Esophagus squamous epithelium (tissue), 5 donors: ENCODE results near the gene AQP6. TPM values are rescaled to one million over a fixed set of nuclear protein-coding genes. Genes with fewer than 3 reads are reported as not detected.

Experiments used
- DNase-seq: peaks from one replicate; lab custom pipeline; 2025; lab: John Stamatoyannopoulos, UW
- H3K27ac ChIP-seq, 4 donors: fragments of 200-600 bp; sonication (generic); one replicate each; pipeline ENCODE4 v1.5.1; 2016 to 2019; ENCODE audit warnings: mild to moderate bottlenecking in 1 of 4
- H3K27me3 ChIP-seq, 4 donors: fragments of 200-600 bp; sonication (generic); 1 replicate in 3 of 4; 2 replicates in 1 of 4; pipeline versions ENCODE4 v1.5.1 to v1.6.0; 2017 to 2021; ENCODE audit warnings: antibody characterized with exemption in 1 of 4
- H3K36me3 ChIP-seq, 3 donors: fragments of 200-600 bp; sonication (generic); one replicate each; pipeline ENCODE4 v1.5.1; 2016 to 2019
- H3K4me1 ChIP-seq, 3 donors: fragments of 200-600 bp; sonication (generic); one replicate each; pipeline ENCODE4 v1.5.1; 2017 to 2019
- H3K4me3 ChIP-seq, 4 donors: fragments of 200-600 bp; sonication (generic); 1 replicate in 3 of 4; 2 replicates in 1 of 4; pipeline ENCODE4 v1.5.1; 2016 to 2019; ENCODE audit warnings: mild to moderate bottlenecking in 2 of 4, moderate library complexity in 1 of 4
- H3K9me3 ChIP-seq, 3 donors: fragments of 200-600 bp; sonication (generic); one replicate each; pipeline ENCODE4 v1.5.1; 2016 to 2019
- POLR2A ChIP-seq, 4 donors: fragments of 450-650 bp; IDR thresholded peaks; one replicate each; pipeline ENCODE4 v1.6.1; 2017; ENCODE audit warnings: antibody characterized with exemption in 4 of 4, mild to moderate bottlenecking in 4 of 4, moderate library complexity in 3 of 4
- WGBS, 2 donors: methylation state at CpG; one replicate each; pipeline ENCODE4 v1.1.5; 2018; 5-methylcytosine and 5-hydroxymethylcytosine counted together
- intact Hi-C: fragments of 100-400 bp; cut with DNase I; formaldehyde crosslinking; loops from one replicate; pipeline ENCODE4 v1.15.0; 2022
- total RNA-seq, 4 donors: library from RNA; depleted of rRNA; stranded (reverse); fragments of >200 nt; gene quantifications; one replicate each; pipeline ENCODE4 v1.1.0, GENCODE V29; 2016
- TF ChIP-seq, protein P1 (sequence below), 6 experiments: fragments of 450-650 bp in 4 of 6; fragments of 200-600 bp in 2 of 6; sonication (generic) in 2 of 6; IDR thresholded peaks; one replicate each; pipeline ENCODE4 v1.5.1; 2016 to 2019; ENCODE audit warnings: antibody characterized with exemption in 6 of 6, mild to moderate bottlenecking in 4 of 6, moderate library complexity in 4 of 6
- donor health status: DM: yes; HTN: yes; CAD: no.

AQP6 gene
- total RNA-seq, 4 donors from 2014 or later: not detected

DNA sequence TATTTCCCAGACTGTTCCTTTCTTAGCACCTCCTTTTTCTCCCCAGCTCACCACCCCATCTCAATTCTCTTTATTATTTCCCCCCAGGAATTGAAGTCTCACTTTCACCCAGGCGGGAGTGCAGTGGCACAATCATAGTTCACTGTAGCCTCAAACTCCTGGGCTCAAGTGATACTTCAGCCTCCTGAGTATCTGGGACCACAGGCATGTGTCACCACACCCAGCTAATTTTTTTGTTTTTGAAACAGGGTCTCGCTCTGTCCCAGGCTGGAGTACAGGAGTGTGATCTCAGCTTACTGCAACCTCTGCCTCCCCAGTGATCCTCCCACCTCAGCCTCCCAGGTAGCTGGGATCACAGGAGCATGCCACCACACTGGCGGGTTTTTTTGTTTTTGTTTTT lies 41.6 kb downstream of the AQP6 start:
- TF ChIP-seq, protein P1, sequence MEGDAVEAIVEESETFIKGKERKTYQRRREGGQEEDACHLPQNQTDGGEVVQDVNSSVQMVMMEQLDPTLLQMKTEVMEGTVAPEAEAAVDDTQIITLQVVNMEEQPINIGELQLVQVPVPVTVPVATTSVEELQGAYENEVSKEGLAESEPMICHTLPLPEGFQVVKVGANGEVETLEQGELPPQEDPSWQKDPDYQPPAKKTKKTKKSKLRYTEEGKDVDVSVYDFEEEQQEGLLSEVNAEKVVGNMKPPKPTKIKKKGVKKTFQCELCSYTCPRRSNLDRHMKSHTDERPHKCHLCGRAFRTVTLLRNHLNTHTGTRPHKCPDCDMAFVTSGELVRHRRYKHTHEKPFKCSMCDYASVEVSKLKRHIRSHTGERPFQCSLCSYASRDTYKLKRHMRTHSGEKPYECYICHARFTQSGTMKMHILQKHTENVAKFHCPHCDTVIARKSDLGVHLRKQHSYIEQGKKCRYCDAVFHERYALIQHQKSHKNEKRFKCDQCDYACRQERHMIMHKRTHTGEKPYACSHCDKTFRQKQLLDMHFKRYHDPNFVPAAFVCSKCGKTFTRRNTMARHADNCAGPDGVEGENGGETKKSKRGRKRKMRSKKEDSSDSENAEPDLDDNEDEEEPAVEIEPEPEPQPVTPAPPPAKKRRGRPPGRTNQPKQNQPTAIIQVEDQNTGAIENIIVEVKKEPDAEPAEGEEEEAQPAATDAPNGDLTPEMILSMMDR (IDR thresholded peaks at IDR 0.05): no peak
- TF ChIP-seq POLR2A (IDR thresholded peaks at IDR 0.05): no peak
- WGBS, 2 donors: 88 to 93% methylated on average over 3 of the region's 3 CpGs
- intact Hi-C loops: no loop called here
- Histone ChIP-seq H3K4me3 (no peak overlapping the region), H3K9me3 (no peaks in the 10 kb centered on the region), H3K36me3 (peaks cover 0 to 40% (median 0%) of the 10 kb centered on the region in 3 donors), H3K27ac (no peak overlapping the region), H3K4me1 (peaks cover 0 to 29% (median 0%) of the 10 kb centered on the region in 3 donors), H3K27me3 (no peaks in the 10 kb centered on the region)
- no peak for DNase-seq

DNA sequence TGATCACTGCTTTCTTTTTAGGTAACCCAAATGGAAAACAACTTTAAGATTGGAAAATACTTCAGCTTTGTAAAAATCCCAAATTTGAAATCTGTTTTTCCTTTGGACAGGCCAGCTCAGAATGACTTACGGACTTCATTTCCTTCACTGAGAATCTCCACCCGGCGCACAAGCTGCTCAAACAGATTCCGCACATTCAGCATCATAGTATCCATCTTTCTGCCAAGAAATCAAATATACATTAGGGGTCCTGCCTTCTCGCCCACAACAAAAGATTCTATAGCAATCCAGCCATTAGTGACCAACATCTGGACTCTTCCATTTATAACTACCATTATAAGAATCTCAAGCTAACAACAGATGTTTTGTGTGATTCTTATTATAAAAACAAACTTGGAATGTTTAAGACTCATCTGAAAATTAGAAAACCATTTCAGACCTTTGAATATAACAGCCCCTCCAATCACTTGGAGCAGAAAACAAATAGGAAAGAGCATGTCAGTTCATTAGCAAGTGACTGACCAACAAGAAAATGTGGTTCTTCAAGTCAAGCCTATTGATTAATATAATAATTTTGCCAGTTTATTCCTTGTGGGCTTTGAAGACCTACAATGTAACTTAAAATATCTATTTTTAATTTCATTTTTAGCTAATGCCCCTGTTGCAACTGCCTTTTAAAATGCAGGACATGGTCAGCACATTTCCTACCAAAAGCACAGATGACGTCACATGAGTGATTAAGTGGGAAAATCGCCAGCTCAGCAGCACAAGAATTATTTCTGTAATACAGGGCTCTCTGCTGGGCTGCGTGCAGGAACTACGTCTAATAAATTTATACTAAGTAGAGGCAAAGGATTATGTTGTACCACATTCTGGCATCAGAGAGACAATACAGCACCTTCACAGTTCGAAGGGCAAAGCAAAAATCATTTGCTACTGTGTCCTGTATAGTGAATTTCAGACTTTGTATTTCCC lies 44.0 kb downstream of the AQP6 start:
- Histone ChIP-seq H3K27me3 (no peaks in the 10 kb centered on the region), H3K4me3 (no peak overlapping the region), H3K4me1 (peaks cover 0 to 29% (median 0%) of the 10 kb centered on the region in 3 donors), H3K27ac (peak overlapping the region; percentile 18 to 81 (median 68)), H3K9me3 (no peaks in the 10 kb centered on the region), H3K36me3 (peaks cover 0 to 30% (median 0%) of the 10 kb centered on the region in 3 donors)
- intact Hi-C loops: no loop called here
- no peak for TF ChIP-seq POLR2A (IDR thresholded peaks at IDR 0.05)
- TF ChIP-seq, protein P1 (IDR thresholded peaks at IDR 0.05): no peak
- no peak for DNase-seq
- 49 to 77% methylated on average over 10 of the region's 10 CpGs for WGBS, 2 donors

DNA sequence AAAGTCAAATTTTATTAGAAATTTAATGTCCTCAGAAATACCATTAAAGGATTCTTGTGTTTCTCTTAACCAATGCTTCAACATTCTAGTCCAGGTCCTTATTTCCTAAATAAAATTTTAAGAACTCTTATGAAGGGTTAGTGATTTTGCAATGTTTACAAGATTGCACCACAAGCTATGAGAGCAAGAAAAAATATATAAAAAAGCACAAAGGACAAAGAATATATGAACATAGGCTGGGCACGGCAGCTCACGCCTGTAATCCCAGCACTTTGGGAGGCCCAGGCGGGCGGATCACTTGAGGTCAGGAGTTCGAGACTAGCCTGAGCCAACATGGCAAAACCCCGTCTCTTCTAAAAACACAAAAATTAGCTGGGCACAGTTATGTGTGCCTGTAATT lies 44.9 kb downstream of the AQP6 start:
- 48 to 84% methylated on average over 6 of the region's 6 CpGs for WGBS, 2 donors
- peak overlapping the region; percentile 49 to 81 (median 74) for H3K27ac ChIP-seq
- peaks cover 0 to 29% (median 0%) of the 10 kb centered on the region in 3 donors for H3K4me1 ChIP-seq
- TF ChIP-seq, protein P1 (IDR thresholded peaks at IDR 0.05): no peak
- TF ChIP-seq POLR2A (IDR thresholded peaks at IDR 0.05): no peak
- no peaks in the 10 kb centered on the region for H3K27me3 ChIP-seq
- intact Hi-C loops: no loop called here
- H3K9me3 ChIP-seq: no peaks in the 10 kb centered on the region
- H3K36me3 ChIP-seq: peaks cover 0 to 30% (median 0%) of the 10 kb centered on the region in 3 donors
- no peak for DNase-seq
- H3K4me3 ChIP-seq: no peak overlapping the region

DNA sequence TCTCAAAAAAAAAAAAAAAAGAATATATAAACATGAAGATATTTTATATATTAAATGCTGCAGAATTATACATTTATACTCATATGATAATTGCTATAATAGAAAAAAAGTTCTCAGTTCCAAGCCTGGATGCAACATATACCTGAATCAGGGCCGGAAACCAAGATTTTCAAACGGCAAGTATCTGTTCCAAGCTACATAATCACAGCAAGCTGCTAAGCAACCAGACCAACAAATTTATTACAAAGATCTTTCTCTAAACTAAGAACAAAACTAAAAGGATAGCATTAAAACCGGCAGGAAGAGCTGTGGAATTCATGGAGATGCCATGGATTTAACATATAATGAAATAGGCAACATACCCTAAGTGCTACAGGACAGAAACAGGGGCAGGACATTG lies 45.4 kb downstream of the AQP6 start:
- TF ChIP-seq, protein P1 (IDR thresholded peaks at IDR 0.05): no peak
- TF ChIP-seq POLR2A (IDR thresholded peaks at IDR 0.05): no peak
- no peak for DNase-seq
- intact Hi-C loops: no loop called here
- Histone ChIP-seq H3K27me3 (no peaks in the 10 kb centered on the region), H3K9me3 (no peaks in the 10 kb centered on the region), H3K27ac (peak overlapping the region; percentile 49 to 81 (median 74)), H3K36me3 (peaks cover 0 to 29% (median 0%) of the 10 kb centered on the region in 3 donors), H3K4me1 (peaks cover 0 to 29% (median 0%) of the 10 kb centered on the region in 3 donors), H3K4me3 (no peak overlapping the region)
- WGBS, 2 donors: 60 to 77% methylated on average over 3 of the region's 3 CpGs

DNA sequence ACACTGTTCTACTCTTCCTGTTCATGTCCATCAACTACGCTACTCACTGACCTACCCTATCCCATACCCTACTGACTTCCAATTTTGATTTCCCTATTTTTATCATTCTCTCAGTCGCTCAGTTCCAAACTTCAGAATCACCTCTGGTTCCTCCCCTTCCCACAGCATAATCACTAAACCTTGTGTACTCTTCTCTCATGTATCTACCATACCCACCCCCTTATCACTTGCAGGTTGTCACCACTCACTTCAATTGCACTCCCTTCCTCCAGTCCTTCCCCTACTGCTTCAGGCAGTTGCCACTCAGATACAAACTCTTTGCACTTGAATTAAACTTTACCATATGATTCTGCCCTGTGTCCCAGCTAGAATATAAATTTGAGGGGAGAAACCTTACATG lies 46.2 kb downstream of the AQP6 start:
- peaks cover 0 to 20% (median 0%) of the 10 kb centered on the region in 3 donors for H3K36me3 ChIP-seq
- no peak for DNase-seq
- H3K9me3 ChIP-seq: no peaks in the 10 kb centered on the region
- 92 to 100% methylated on average over 2 of the region's 2 CpGs for WGBS, 2 donors
- intact Hi-C loops: no loop called here
- H3K27me3 ChIP-seq: no peaks in the 10 kb centered on the region
- no peak overlapping the region for H3K27ac ChIP-seq
- TF ChIP-seq, protein P1 (IDR thresholded peaks at IDR 0.05): no peak
- no peak for TF ChIP-seq POLR2A (IDR thresholded peaks at IDR 0.05)
- no peak overlapping the region for H3K4me3 ChIP-seq
- H3K4me1 ChIP-seq: peaks cover 0 to 35% (median 0%) of the 10 kb centered on the region in 3 donors
